ENCODE measurements around the gene KNTC1. TPM values are rescaled to one million over a fixed set of nuclear protein-coding genes. Genes with fewer than 3 reads are reported as not detected.
"Not testable (repeated sequence)": the region's sequence is repeated elsewhere in the genome, so short reads cannot be mapped to it uniquely, and the experiment has no call there.

The KNTC1 gene
- total RNA-seq, 1 donor from 2014 or later: 40.8 TPM

GRCh38 chr12:122558745-122559641 lies 31.9 kb downstream of the KNTC1 start:
- no peak for DNase-seq

DNA sequence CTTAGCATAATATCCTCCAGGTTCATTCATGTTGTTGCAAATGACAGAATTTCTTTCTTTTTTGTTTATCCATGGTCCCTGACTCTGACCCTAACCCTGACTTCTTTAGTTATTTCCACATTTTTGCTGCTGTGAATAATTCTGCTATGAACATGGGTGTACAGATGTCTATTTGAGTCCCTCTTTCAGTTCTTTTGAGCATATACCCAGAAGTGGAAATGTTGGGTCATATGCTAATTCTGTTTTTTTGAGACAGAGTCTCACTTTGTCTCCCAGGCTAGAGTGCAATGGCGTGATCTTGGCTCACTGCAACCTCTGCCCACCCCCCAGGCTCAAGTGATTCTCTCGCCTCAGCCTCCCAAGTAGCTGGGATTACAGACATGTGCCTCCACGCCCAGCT lies 33.1 kb downstream of the KNTC1 start:
- no peak for DNase-seq

GRCh38 chr12:122563361-122563760 lies 36.3 kb downstream of the KNTC1 start:
- no peak for DNase-seq

DNA sequence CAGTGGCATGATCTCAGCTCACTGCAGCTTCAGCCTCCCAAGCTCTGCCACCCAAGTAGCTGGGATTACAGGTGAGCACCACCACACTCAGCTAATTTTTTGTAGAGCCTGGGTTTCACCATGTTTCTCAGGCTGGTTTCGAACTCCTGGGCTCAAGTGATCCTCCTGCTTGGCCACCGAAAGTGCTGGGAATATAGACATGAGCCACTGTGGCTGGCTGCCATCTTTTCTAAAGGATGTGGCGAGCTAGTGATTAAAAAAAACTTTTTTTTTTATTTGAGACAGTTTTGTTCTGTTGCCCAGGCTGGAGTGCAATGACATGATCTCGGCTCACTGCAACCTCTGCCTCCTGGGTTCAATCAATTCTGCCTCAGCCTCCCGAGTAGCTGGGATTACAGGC lies 39.8 kb downstream of the KNTC1 start:
- DNase-seq: not testable (repeated sequence)

DNA sequence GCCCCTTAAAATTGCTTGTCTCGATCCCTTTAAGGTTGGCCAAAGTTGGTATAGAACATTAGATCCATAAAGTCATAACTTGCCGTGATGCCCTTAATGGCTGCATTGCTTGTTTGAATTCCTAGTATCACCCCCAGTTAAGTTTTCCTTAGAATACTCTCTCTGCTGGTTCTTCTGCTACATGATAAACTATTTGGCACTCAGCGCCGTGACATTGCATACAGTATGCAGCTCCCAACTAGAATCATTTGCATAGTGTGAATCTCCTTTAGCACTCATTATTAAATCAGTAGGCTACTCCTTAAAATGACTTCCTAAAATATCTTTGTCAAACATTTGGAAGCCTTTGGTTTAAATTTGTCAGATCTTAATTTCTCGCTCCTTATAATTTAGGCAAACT lies 42.2 kb downstream of the KNTC1 start:
- DNase-seq: no peak

- DNase-seq: not testable (repeated sequence)
These were observed 43.0 kb downstream of the KNTC1 start for GRCh38 chr12:122570006-122570405.

DNA sequence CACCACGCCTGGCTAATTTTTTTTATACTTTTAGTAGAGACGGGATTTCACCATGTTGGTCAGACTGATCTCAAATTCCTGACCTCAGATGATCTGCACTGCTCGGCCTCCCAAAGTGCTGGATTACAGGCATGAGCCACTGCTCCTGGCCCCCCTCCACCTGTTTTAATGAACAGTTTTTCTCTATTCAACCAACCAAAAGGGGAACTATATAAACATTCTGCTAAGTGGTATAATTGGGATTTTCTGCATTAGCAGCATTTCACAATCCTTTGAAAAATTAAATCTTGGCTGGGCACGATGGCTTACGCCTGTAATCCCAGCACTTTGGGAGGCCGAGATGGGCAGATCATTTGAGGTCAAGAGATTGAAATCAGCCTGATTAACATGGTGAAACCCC lies 44.8 kb downstream of the KNTC1 start:
- no peak for DNase-seq

DNA sequence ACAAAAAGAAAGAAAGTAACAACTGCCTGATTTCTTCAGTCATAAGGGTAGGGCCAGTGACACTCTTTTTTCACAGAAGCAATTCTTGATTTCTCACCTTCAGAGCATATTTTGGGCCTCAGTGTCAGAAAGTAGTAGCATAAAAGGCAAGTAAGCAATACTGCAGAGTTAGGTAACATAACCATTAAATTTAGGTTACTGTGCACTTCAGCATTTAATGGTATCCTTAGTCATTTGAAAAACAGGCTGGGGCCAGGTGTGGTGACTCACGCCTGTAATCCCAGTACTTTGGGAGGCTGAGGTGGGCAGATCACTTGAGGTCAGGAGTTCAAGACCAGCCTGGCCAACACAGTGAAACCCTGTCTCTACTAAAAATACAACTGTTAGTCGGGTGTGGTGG lies 56.2 kb downstream of the KNTC1 start:
- DNase-seq: not testable (repeated sequence)

DNA sequence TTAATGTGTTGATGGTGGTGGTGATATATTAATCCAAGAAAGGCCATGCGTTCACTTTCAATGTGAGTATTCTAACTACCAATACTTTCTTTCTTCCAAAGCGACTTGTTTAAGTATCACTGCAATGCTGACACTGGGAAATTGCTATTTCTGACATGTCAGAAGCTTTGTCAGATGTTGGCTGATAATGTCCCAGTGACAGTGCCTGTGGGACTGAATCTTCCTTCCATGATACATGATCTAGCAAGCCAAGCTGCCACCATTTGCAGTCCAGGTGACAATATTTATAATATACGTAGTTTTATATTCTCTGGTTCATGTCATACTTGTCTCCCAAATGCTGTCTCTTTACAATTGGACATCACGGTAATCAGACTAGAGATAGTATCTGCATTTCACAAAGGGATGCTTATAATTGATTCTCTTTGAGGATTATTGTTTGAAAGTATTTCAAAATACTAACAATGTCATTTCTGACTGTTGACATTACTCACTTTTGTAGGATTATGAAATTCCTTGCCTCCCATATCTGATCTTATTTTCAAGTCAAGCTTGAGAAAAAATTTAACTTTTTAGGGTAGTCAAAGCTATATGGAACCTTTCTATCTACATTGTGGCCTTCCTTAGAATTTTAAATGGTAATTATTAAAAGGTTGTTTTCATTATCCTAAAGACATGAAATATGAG lies 57.3 kb downstream of the KNTC1 start:
- no peak for DNase-seq

DNA sequence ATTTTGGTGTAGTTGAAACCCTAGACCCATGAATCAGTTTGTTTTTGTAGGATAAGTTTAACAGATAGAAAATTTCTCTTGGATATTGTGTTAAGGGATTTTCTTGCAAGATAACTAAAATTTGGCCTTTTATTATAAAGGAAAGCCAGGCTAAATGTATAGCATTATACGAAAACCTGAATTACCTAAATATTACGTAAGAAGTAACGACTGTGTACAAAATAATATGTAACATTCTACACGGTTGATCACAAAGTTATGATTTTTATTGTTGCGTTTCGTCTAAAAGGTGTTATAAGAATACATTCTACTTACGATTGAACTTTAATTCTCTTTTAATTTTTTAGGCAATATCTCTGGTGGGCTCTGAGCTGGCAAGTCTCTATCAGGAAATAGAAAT lies 63.9 kb downstream of the KNTC1 start:
- DNase-seq: no peak

DNA sequence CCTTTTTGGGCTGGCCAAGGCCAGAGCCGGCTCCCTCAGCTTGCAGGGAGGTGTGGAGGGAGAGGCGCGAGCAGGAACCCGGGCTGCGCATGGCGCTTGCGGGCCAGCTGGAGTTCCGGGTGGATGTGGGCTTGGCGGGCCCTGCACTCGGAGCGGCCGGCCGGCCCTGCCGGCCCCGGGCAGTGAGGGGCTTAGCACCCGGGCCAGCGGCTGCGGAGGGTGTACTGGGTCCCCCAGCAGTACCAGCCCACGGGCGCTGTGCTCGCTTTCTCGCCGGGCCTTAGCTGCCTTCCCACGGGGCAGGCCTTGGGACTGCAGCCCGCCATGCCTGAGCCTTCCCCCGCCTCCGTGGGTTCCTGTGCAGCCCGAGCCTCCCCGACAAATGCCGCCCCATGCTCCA lies 64.9 kb downstream of the KNTC1 start:
- not testable (repeated sequence) for DNase-seq

DNA sequence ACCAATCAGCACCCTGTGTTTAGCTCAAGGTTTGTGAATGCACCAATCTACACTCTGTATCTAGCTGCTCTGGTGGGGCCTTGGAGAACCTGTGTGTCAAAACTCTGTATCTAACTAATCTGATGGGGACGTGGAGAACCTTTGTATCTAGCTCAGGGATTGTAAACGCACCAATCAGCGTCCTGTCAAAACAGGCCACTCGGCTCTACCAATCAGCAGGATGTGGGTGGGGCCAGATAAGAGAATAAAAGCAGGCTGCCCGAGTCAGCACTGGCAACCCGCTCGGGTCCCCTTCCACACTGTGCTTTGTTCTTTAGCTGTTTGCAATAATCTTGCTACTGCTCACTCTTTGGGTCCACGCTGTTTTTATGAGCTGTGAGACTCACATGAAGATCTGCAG lies 65.5 kb downstream of the KNTC1 start:
- DNase-seq: not testable (repeated sequence)

GRCh38 chr12:122593910-122594309 lies 66.9 kb downstream of the KNTC1 start:
- no peak for DNase-seq

DNA sequence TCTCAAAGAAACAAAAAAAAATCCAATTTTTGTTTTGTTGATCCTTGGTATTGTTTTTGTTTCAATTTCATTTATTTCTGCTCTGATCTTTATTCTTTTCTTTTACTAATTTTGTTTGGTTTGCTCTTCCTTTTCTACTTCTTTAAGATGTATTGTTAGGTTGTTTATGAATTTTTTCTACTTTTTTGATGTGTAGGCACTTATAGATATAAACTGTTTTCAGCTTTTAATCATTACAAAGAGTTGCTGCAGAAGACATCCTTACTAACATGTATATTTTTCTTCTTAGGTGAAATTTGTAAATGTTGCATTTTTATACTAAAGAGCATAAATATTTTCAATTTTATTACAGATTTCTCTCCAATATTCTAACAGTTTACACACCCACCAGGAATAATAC lies 69.8 kb downstream of the KNTC1 start:
- no peak for DNase-seq

DNA sequence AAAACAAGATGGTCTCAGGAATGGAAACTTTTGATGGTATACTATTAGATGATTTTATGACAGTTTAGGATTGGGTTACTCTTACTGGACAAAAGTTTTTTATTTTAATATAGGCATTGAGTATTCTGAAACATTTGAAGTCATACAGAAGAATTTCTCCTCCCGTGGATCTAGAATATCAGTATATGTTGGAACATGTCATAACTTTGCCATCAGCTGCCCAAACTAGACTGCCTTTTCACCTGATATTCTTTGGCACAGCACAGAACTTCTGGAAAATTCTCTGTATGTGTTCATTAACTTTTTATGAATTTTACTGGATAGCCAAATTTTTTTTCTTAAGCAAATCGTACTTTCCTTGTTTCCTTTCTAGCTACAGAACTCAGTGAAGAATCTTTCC lies 75.4 kb downstream of the KNTC1 start:
- no peak for DNase-seq

DNA sequence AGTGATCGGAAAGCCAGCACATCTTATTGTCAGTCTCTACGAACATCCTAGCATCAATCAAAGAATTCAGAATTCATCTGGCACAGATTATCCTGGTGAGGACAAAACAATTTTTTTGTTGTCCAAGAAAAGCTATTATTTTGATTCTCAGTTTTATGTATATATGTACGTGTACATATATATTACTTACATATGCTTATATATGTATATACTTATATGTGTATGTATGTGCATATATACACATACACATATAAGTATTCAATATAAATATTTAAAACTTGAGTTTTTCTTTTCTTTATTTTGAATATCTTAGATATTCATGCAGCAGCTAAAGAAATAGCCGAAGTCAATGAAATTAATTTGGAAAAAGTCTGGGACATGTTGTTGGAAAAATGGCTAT lies 77.9 kb downstream of the KNTC1 start:
- no peak for DNase-seq

- DNase-seq: no peak
These were observed 82.7 kb downstream of the KNTC1 start for GRCh38 chr12:122609732-122610131.

- no peak for DNase-seq
These were observed 83.2 kb downstream of the KNTC1 start for GRCh38 chr12:122610207-122610606.

DNA sequence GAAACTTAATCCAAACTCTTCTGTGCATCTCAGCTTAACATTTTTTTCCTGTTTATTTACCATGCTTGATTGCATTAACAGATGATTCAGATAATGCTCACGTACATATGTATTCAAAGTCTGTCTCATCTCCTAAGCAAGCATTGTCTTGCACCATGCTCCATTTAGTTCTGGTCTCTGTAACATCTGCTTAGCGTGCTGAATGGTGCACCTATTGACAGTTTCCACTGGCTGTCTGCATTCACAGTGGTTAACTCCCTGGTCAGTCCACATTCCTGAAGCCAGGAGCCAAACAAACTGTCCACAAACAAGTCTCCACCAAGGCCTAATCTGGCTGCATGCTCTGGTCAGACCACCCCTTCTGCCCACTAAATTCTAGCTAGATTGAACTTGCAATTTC lies 83.9 kb downstream of the KNTC1 start:
- no peak for DNase-seq

- DNase-seq: no peak
These were observed 87.8 kb downstream of the KNTC1 start for GRCh38 chr12:122614839-122615238.

DNA sequence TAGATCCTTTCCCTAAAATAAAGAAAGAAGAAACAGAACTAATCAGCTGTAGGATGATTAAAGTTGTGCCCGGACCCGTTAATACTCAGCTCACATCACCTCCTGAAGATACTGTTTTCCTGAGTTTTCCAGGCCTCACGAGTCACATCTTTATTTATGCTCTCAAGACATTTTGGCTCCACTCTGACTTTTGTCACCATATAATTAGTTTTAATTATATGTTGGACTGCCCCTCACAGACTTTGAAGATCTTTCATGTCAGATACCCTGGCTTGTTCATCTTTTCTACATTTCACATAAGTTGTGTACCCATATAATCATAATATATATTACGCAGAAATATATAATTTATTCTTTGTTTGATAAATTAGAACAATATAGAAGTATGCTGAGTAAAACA lies 88.7 kb downstream of the KNTC1 start:
- DNase-seq: no peak

DNA sequence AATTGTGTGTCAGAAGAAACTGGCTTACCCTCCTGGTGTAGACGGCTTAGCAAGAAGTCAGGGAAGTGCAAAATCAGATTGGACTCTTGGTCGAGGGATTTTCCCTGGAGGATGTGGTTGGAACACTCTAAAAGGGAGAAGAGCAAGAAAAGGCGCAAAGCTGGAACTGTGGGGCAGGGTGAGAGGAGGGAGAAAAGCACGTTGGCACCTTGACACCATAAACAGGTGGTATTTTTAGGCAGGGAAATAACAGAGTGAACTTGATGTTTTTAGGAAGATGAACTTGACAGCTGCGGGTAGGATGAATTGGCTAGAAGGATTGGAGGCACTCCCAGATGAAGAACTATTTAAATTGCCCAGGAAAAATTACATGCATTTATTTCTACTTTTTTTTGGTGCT lies 108.4 kb downstream of the KNTC1 start:
- DNase-seq: no peak

DNA sequence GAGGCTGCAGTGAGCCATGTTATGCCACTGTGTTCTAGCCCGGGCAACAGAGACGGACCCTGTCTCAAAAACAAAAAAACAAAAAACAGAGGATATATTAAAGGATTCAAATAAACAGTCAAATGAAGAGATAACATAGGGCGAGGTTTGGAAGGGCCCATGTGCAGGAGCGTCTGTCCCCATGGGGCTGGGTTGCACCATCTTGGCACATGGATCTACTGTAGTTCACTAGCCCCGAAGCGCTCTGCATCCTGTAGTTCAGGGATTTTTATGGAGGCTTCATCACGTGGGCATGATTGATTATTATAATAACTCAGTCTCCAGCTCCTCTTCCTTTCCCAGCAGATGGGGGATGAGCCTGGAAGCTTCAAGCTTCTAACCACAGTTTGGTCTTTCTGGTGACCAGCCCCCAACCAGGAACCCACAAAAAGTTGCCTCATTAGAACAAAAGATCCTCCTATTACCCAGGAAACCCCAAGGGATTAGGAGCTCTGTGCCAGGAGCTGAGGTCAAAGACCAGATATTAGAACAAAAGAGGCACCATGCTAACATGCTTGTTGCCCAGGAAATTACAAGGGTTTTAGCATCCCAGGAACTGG lies 116.3 kb downstream of the KNTC1 start:
- no peak for DNase-seq
